Measurements from ENCODE around the gene ZNF70. TPM values are rescaled to one million over a fixed set of nuclear protein-coding genes. Genes with fewer than 3 reads are reported as not detected.
"Not testable (repeated sequence)": the region's sequence is repeated elsewhere in the genome, so short reads cannot be mapped to it uniquely, and the experiment has no call there.

The ZNF70 gene
- total RNA-seq, 1 donor from 2014 or later, result 12.5 TPM

- no peak overlapping the region for H3K27ac Mint-ChIP-seq (ENCODE audit: unreplicated experiment)
- no peak overlapping the region for H3K4me3 Mint-ChIP-seq (ENCODE audit: unreplicated experiment)
- no peaks in the 10 kb centered on the region for H3K27me3 Mint-ChIP-seq (ENCODE audit: unreplicated experiment)
- no peak for DNase-seq (ENCODE audit: extremely low spot score, unreplicated experiment)
- no peak for TF ChIP-seq CTCF (IDR thresholded peaks at IDR 0.05)
- H3K4me1 Mint-ChIP-seq (ENCODE audit: unreplicated experiment), result peaks cover 3% of the 10 kb centered on the region
- H3K9me3 Mint-ChIP-seq (ENCODE audit: unreplicated experiment), result no peaks in the 10 kb centered on the region
- peaks cover 22% of the 10 kb centered on the region for H3K36me3 Mint-ChIP-seq (ENCODE audit: unreplicated experiment)
These were observed 8.2 kb downstream of the ZNF70 start for GRCh38 chr22:23742505-23743264.

GRCh38 chr22:23737696-23738095 is 13.2 kb downstream of the ZNF70 start:
- no peak for DNase-seq (ENCODE audit: extremely low spot score, unreplicated experiment)
- H3K9me3 Mint-ChIP-seq (ENCODE audit: unreplicated experiment), result no peaks in the 10 kb centered on the region
- H3K27ac Mint-ChIP-seq (ENCODE audit: unreplicated experiment), result no peak overlapping the region

GRCh38 chr22:23728108-23728507 is 22.8 kb downstream of the ZNF70 start:
- H3K36me3 Mint-ChIP-seq (ENCODE audit: unreplicated experiment); H3K27me3 Mint-ChIP-seq (ENCODE audit: unreplicated experiment); H3K4me1 Mint-ChIP-seq (ENCODE audit: unreplicated experiment); H3K9me3 Mint-ChIP-seq (ENCODE audit: unreplicated experiment); H3K27ac Mint-ChIP-seq (ENCODE audit: unreplicated experiment); DNase-seq (ENCODE audit: extremely low spot score, unreplicated experiment); H3K4me3 Mint-ChIP-seq (ENCODE audit: unreplicated experiment): not testable (repeated sequence)

More at GRCh38 chr22:23737696-23738095, 13.2 kb downstream of the ZNF70 start:
- no peaks in the 10 kb centered on the region for H3K4me1 Mint-ChIP-seq (ENCODE audit: unreplicated experiment)
- H3K4me3 Mint-ChIP-seq (ENCODE audit: unreplicated experiment), result no peak overlapping the region
- H3K36me3 Mint-ChIP-seq (ENCODE audit: unreplicated experiment), result peaks cover 2% of the 10 kb centered on the region
- H3K27me3 Mint-ChIP-seq (ENCODE audit: unreplicated experiment), result no peaks in the 10 kb centered on the region
- TF ChIP-seq CTCF (IDR thresholded peaks at IDR 0.05), result no peak

GRCh38 chr22:23722724-23723123 is 28.2 kb downstream of the ZNF70 start:
- H3K36me3 Mint-ChIP-seq (ENCODE audit: unreplicated experiment), result no peaks in the 10 kb centered on the region
- no peak for TF ChIP-seq CTCF (IDR thresholded peaks at IDR 0.05)
- no peak overlapping the region for H3K4me3 Mint-ChIP-seq (ENCODE audit: unreplicated experiment)
- no peak for DNase-seq (ENCODE audit: extremely low spot score, unreplicated experiment)
- H3K4me1 Mint-ChIP-seq (ENCODE audit: unreplicated experiment), result no peaks in the 10 kb centered on the region
- H3K27me3 Mint-ChIP-seq (ENCODE audit: unreplicated experiment), result peaks cover 7% of the 10 kb centered on the region
- H3K27ac Mint-ChIP-seq (ENCODE audit: unreplicated experiment), result no peak overlapping the region
- no peaks in the 10 kb centered on the region for H3K9me3 Mint-ChIP-seq (ENCODE audit: unreplicated experiment)

DNA sequence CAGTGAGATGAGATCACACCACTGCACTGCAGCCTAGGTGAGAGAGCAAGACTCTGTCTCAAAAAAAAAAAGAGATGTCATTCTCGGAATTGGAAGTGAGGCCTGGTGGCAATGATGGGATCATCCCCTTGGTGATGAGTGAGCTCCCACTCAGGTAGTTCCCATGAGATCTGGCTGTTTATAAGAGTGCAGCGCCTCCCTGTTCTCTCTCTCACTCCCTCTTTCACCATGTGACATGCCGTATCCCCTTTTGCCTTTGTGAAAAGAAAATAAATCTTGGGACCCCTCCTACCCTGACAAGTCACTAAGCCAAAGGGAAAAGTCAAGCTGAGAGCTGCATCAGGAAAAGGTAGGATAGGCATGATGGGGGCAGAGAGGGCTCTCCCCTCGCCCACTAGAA is 28.8 kb downstream of the ZNF70 start:
- no peak for DNase-seq (ENCODE audit: extremely low spot score, unreplicated experiment)
- Mint-ChIP-seq H3K4me1 (ENCODE audit: unreplicated experiment) (peaks cover 2% of the 10 kb centered on the region), H3K9me3 (ENCODE audit: unreplicated experiment) (no peaks in the 10 kb centered on the region), H3K27me3 (ENCODE audit: unreplicated experiment) (peaks cover 7% of the 10 kb centered on the region), H3K4me3 (ENCODE audit: unreplicated experiment) (no peak overlapping the region), H3K27ac (ENCODE audit: unreplicated experiment) (no peak overlapping the region), H3K36me3 (ENCODE audit: unreplicated experiment) (no peaks in the 10 kb centered on the region)
- no peak for TF ChIP-seq CTCF (IDR thresholded peaks at IDR 0.05)
